ENCODE measurements around the gene CARMIL3. TPM values are rescaled to one million over a fixed set of nuclear protein-coding genes. Genes with fewer than 3 reads are reported as not detected.
"Not testable (repeated sequence)": the region's sequence is repeated elsewhere in the genome, so short reads cannot be mapped to it uniquely, and the experiment has no call there.

CARMIL3 gene
- total and polyA plus RNA-seq, 2 of the 8 experiments (the other 6 are each of a cell fraction or from before 2014, with no cell fraction given) = 6.0 to 9.0 TPM

GRCh38 chr14:24011051-24011450 is 40.8 kb upstream of the CARMIL3 start (continued):
- TF ChIP-seq KDM4A (IDR thresholded peaks at IDR 0.05; ENCODE audit: low read depth, low read length, severe bottlenecking) = no peak
- no peak for TF ChIP-seq HDAC6 (IDR thresholded peaks at IDR 0.05; ENCODE audit: low read depth, low read length)

GRCh38 chr14:24012726-24013273 is 39.0 kb upstream of the CARMIL3 start:
- H2BK120ac ChIP-seq (replicated peaks; ENCODE audit: low read depth, low read length); POLR2A ChIA-PET (ENCODE audit: partially characterized antibody); H3K4me1 ChIP-seq (replicated peaks in 1 of 4; ENCODE audit: control insufficient read depth in 3 of 4, insufficient read depth in 4 of 4, low read length in 3 of 4); H3K27me3 ChIP-seq (replicated peaks in 1 of 4; ENCODE audit: control insufficient read depth in 3 of 4, extremely low read depth in 1 of 4, insufficient read depth in 3 of 4, low read length in 3 of 4); H2AK5ac ChIP-seq (ENCODE audit: low read depth, low read length); H2BK5ac ChIP-seq (ENCODE audit: low read depth, low read length); DNase-seq (ENCODE audit: low read depth in 1 of 2, low spot score in 2 of 2); H3K4me3 ChIP-seq (ENCODE audit: extremely low read depth in 1 of 4, insufficient read depth in 2 of 4, low read depth in 3 of 4, low read length in 4 of 4); H3K23me2 ChIP-seq (ENCODE audit: low read depth, low read length); H2BK15ac ChIP-seq (ENCODE audit: low read length); H4K5ac ChIP-seq (ENCODE audit: insufficient read length, low read depth, low read length); H3K9me3 ChIP-seq (ENCODE audit: insufficient read depth in 2 of 2, low read depth in 1 of 2, low read length in 1 of 2); H3K79me2 ChIP-seq (ENCODE audit: control insufficient read depth in 1 of 2, insufficient read depth in 2 of 2, low read length in 2 of 2); FAIRE-seq; H3K36me3 ChIP-seq (ENCODE audit: control insufficient read depth in 2 of 4, insufficient read depth in 4 of 4, low read length in 3 of 4); H3K79me1 ChIP-seq (ENCODE audit: low read depth, low read length); H4K8ac ChIP-seq (ENCODE audit: extremely low read depth, insufficient read depth, low read length); H3K56ac ChIP-seq (replicated peaks; ENCODE audit: insufficient read length, low read depth, low read length); H3K27ac ChIP-seq (ENCODE audit: low read depth, low read length); H3K4ac ChIP-seq (replicated peaks; ENCODE audit: insufficient read length, low read depth, low read length); H2AFZ ChIP-seq (ENCODE audit: low read length); H3K9ac ChIP-seq (replicated peaks in 1 of 4; ENCODE audit: extremely low read depth in 1 of 4, low read depth in 3 of 4, low read length in 3 of 4); H3K18ac ChIP-seq (ENCODE audit: extremely low read depth, low read length); H3K14ac ChIP-seq (ENCODE audit: insufficient read length); H4K20me1 ChIP-seq (replicated peaks in 1 of 2; ENCODE audit: control insufficient read depth in 1 of 2, insufficient read depth in 2 of 2, low read length in 2 of 2); H4K91ac ChIP-seq (replicated peaks; ENCODE audit: insufficient read length, low read length); H2BK20ac ChIP-seq (ENCODE audit: low read length); H2BK12ac ChIP-seq (ENCODE audit: low read depth, low read length); H3K23ac ChIP-seq (ENCODE audit: insufficient read length): not testable (repeated sequence)
- 63% methylated on average over 4 of the region's 4 CpGs; no CpG with 5 or more reads in 1 of the 2 experiments for WGBS, 2 experiments (ENCODE audit: extremely low coverage in 1 of 2, insufficient coverage in 1 of 2, insufficient read length in 1 of 2, insufficient replicate concordance in 2 of 2, low coverage in 1 of 2, low lambda C conversion rate in 2 of 2, missing lambda C conversion rate in 1 of 2)
- CTCF ChIA-PET (ENCODE audit: partially characterized antibody) = interaction anchor here (0.7 to 1.0 kb wide), 2 partner anchors 96 to 285 kb away, joined by 3 read pairs; no protein-coding TSS in a partner anchor
- H3K4me2 ChIP-seq (ENCODE audit: insufficient read depth in 1 of 2, low read depth in 2 of 2, low read length in 2 of 2) = peak overlapping the region in 1 of 2 experiments; percentile 42; a peak in 2 of 4 replicates

Data from H1 (cell line).